Colonic mucosa (tissue), 4 donors: Measurements from ENCODE around the gene CCDC88C. TPM values are rescaled to one million over a fixed set of nuclear protein-coding genes. Genes with fewer than 3 reads are reported as not detected.
A peak's percentile ranks its signal among the peaks of the same experiment; 100 is the strongest.

ENCODE experiments used
- DNase-seq: peaks from one replicate; pipeline ENCODE4 v3.0.0-alpha.2; 2020
- H3K27ac ChIP-seq: fragments of 200-600 bp; one replicate; pipeline ENCODE4 v1.8.0; 2021
- H3K27me3 ChIP-seq: fragments of 200-600 bp; one replicate; pipeline ENCODE4 v1.8.0; 2021
- H3K36me3 ChIP-seq: fragments of 200-600 bp; one replicate; pipeline ENCODE4 v1.8.0; 2021
- H3K4me1 ChIP-seq: fragments of 200-600 bp; one replicate; pipeline ENCODE4 v1.8.0; 2021; ENCODE audit warnings: mild to moderate bottlenecking
- H3K4me3 ChIP-seq: fragments of 200-600 bp; one replicate; pipeline ENCODE4 v1.8.0; 2021
- H3K9ac ChIP-seq, 2 donors: one replicate each; pipeline ENCODE4 v1.7.0; 2013; ENCODE audit warnings: control low read depth in 2 of 2, low read depth in 2 of 2, low read length in 2 of 2
- H3K9me3 ChIP-seq: fragments of 200-600 bp; one replicate; pipeline ENCODE4 v1.8.0; 2021
- intact Hi-C: fragments of 100-400 bp; cut with DNase I; formaldehyde crosslinking; loops from one replicate; pipeline ENCODE4 v1.14.1; 2022
- total RNA-seq, 2 donors: library from RNA; stranded (reverse); fragmentation: NEBNext Ultra II Directional in 1 of 2; extraction: Animal tissue kit (Norgen Biotek cat#: 25700) in 1 of 2; gene quantifications; one replicate each; pipeline ENCODE4 v1.2.1, GENCODE V29; 2021
- TF ChIP-seq, protein P1 (sequence below): fragments of 200-600 bp; IDR thresholded peaks from one replicate; pipeline ENCODE4 v1.8.0; 2022; ENCODE audit warnings: antibody characterized with exemption, mild to moderate bottlenecking
- donor health status: healthy.
- donor health status: DM: no; HTN: no; CAD: no.
- donor health status: DM: no; HTN: no; CAD: no.

The CCDC88C gene
- total RNA-seq, 2 donors from 2014 or later = 45.6 to 48.0 TPM

DNA sequence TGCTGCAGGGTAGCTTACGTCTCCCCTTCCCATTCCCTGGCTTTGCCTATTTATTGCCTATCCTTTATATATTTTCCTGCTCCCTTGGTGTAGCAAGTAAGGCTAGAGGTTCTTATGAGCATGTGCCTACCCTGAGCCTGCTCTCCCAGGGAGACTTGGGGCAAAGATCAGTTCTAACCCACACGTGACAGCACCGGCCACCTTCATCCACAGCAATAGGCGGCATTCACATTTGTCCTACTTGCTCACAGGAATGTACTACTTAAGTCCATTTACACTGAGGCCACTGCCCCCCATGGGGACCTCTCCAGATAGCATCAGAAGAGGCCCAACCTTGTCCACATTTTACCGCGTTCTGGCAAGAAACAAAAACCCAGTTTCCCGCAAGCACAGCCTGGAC, 181.8 kb downstream of the CCDC88C start:
- no peak for DNase-seq
- Histone ChIP-seq H3K27ac (no peak overlapping the region), H3K9ac (no peak overlapping the region), H3K4me3 (no peak overlapping the region), H3K27me3 (no peaks in the 10 kb centered on the region), H3K9me3 (no peaks in the 10 kb centered on the region), H3K36me3 (no peaks in the 10 kb centered on the region), H3K4me1 (no peaks in the 10 kb centered on the region)
- intact Hi-C loops = no loop called here
- TF ChIP-seq, protein P1, sequence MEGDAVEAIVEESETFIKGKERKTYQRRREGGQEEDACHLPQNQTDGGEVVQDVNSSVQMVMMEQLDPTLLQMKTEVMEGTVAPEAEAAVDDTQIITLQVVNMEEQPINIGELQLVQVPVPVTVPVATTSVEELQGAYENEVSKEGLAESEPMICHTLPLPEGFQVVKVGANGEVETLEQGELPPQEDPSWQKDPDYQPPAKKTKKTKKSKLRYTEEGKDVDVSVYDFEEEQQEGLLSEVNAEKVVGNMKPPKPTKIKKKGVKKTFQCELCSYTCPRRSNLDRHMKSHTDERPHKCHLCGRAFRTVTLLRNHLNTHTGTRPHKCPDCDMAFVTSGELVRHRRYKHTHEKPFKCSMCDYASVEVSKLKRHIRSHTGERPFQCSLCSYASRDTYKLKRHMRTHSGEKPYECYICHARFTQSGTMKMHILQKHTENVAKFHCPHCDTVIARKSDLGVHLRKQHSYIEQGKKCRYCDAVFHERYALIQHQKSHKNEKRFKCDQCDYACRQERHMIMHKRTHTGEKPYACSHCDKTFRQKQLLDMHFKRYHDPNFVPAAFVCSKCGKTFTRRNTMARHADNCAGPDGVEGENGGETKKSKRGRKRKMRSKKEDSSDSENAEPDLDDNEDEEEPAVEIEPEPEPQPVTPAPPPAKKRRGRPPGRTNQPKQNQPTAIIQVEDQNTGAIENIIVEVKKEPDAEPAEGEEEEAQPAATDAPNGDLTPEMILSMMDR = no peak

DNA sequence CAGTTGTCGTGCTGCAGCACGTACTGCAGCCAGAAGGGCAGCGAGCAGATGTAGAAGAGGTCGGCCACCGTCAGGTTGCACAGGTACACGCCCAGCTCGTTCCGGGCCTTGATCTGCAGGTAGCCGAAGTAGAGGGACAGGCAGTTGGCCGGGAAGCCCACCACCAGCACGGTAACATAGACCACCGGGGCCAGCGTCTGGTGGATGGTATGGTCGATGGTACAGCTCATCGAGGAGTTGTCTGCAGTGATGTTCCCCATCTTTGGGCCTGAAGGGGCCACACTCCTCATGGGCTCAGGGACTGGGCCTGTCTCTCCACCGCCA, 182.9 kb downstream of the CCDC88C start:
- intact Hi-C loops = no loop called here
- Histone ChIP-seq H3K27ac (no peak overlapping the region), H3K27me3 (no peaks in the 10 kb centered on the region), H3K9me3 (no peaks in the 10 kb centered on the region), H3K36me3 (no peaks in the 10 kb centered on the region), H3K9ac (no peak overlapping the region), H3K4me1 (no peaks in the 10 kb centered on the region), H3K4me3 (no peak overlapping the region)
- no peak for DNase-seq
- TF ChIP-seq, protein P1 = no peak

DNA sequence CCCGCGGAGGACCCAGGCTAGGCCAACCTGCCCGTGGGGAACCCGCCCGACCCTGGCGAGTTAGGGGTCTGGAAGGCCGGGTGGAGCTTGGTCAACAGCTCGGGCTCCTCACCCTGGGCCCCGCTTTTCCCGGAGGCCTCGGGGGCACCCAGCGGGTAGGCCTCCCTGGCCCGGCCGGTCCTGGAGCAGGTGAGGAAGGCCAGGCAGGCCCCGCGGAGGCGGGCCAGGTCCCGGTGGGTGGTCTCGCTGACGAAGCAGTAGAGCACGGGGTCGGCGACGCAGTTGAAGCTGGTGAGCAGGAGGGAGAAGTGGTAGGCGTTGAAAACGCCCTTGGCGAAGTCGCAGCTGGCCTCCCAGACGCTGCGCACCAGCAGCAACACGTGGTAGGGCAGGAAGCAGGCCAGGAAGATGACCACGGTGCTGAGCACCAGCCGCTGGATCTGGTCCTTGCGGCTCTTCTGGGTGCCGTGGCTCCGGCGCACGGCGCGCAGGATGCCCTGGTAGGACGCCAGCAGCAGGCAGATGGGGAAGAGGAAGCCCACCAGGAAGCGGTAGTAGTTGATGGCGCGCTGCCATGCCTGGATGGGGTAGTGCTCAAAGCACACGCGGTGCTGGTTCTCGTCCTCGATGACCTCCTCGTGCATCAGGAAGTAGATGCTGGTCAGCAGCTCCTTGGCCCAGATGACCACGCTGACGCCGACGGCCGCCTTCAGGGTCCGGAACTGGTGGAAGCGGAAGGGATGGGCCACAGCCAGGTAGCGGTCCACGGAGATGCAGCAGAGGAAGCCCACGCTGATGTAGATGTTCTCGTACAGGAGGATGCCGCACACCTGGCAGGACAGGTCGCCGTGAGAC, 183.5 kb downstream of the CCDC88C start:
- H3K4me1 ChIP-seq = no peaks in the 10 kb centered on the region
- H3K36me3 ChIP-seq = no peaks in the 10 kb centered on the region
- no peak overlapping the region for H3K9ac ChIP-seq
- H3K9me3 ChIP-seq = no peaks in the 10 kb centered on the region
- H3K27ac ChIP-seq = no peak overlapping the region
- no peak for DNase-seq
- TF ChIP-seq, protein P1 = no peak
- no peak overlapping the region for H3K4me3 ChIP-seq
- intact Hi-C loops = no loop called here
- H3K27me3 ChIP-seq = no peaks in the 10 kb centered on the region

DNA sequence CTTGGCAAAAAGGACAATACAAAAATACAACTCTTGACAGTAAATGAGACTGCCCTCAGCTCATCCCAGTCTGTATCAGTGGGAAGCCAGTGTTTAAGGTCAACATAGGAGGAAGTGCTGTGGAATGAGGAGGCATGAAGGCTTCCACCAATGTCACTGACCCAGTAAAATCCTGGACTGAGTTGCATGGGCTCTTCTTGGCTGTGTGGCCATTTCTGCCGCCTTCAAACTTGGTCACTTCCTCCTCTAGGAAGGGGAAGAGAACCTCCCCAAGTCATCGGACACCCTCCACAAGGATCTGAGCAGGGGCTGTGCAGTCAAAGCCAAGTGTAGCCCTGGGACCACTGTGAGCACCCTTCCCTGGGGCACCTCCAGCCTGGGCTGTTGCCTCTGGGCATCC, 185.0 kb downstream of the CCDC88C start:
- Histone ChIP-seq H3K27me3 (no peaks in the 10 kb centered on the region), H3K27ac (peak overlapping the region; percentile 3), H3K4me1 (no peaks in the 10 kb centered on the region), H3K9me3 (no peaks in the 10 kb centered on the region), H3K36me3 (no peaks in the 10 kb centered on the region), H3K4me3 (no peak overlapping the region), H3K9ac (no peak overlapping the region)
- TF ChIP-seq, protein P1 = no peak
- intact Hi-C loops = no loop called here
- DNase-seq = no peak

DNA sequence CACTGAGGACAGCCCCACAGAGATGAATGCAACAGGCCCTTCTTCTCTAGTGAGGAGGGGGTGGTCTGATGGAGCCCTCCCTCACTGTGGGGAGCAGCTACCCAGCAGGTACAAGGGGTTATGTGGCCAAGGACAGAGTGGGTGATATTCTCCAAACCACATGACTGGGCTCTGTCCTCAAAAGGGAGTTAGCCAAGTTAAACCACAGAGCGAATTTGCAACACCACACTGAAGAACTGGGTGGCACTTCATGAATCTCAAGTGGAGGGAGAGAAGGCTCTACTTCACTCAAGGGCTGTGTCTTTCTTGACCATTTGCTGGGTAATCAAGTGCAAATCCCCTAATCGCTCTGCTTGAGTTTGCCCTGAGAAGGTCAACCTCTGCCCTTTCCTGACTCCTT, 185.6 kb downstream of the CCDC88C start:
- Histone ChIP-seq H3K4me3 (no peak overlapping the region), H3K27ac (peak overlapping the region; percentile 3), H3K9ac (no peak overlapping the region), H3K36me3 (no peaks in the 10 kb centered on the region), H3K4me1 (no peaks in the 10 kb centered on the region), H3K27me3 (no peaks in the 10 kb centered on the region), H3K9me3 (no peaks in the 10 kb centered on the region)
- TF ChIP-seq, protein P1 = no peak
- intact Hi-C loops = no loop called here
- no peak for DNase-seq
